PC-9 (cell line): ENCODE data around the gene SCP2D1.

Experiments used
- CTCF ChIP-seq: fragments of 200-600 bp; sonication (generic); conservative IDR thresholded peaks from 2 replicates; pipeline ENCODE4 v1.6.1; 2017; ENCODE audit warnings: mixed run types, antibody characterized with exemption, mild to moderate bottlenecking, moderate library complexity
- EZH2 ChIP-seq: fragments of 200-600 bp; sonication (generic); IDR thresholded peaks from 2 replicates; pipeline ENCODE4 v1.8.0; 2017; ENCODE audit warnings: antibody characterized with exemption, low read depth

GRCh38 chr20:18767676-18768075, 45.9 kb upstream of the SCP2D1 start:
- TF ChIP-seq EZH2 (no peak), CTCF (no peak)
